ENCODE measurements around the gene GRID2IP.
A peak's percentile ranks its signal among the peaks of the same experiment; 100 is the strongest.
"Not testable (repeated sequence)": the region's sequence is repeated elsewhere in the genome, so short reads cannot be mapped to it uniquely, and the experiment has no call there.

GRID2IP gene

DNA sequence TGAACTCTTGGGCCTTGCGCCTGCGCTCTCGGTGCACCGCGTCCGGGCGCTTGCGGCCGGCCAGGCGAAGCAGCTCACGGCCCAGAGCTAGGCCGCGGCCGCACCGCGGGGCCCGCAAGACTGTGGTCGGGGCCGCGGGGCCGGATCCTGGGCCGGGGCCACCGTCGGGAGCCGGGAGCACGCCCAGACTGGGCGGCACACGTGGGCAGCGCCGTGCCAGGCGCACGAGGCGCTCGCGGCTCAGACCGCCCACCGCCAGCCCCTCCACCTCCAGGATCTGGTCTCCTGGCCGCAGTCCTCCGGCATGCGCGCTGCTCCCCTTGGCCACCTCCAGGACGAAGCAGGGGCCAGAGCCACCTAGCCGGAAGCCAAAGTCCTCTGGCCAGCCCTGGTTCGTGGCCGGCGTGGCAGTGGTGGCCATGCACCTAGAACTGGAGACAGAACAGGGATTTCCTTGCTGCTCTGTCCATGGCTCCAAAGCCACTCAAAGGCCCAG is at the start of gene GRID2IP:
Gene GRID2IP, minus strand, starts transcription at position 446 of the 496 bp plus-strand sequence. Its CDS starts 25 bp downstream, at position 421.
- Histone ChIP-seq H3K9me3 (ENCODE audit: control insufficient read depth, low read length) (no peaks in the 10 kb centered on the region), H3K4me1 (ENCODE audit: control insufficient read depth, insufficient read depth, low read length) (no peaks in the 10 kb centered on the region), H3K36me3 (ENCODE audit: control insufficient read depth, insufficient read depth, low read length) (no peaks in the 10 kb centered on the region), H3K4me3 (ENCODE audit: low read length) (no peak within 1 kb of the TSS), H3K9ac (ENCODE audit: low read length) (no peak within 1 kb of the TSS), H3K27me3 (ENCODE audit: control insufficient read depth, insufficient read depth, low read length) (peaks cover 3% of the 10 kb centered on the region)

DNA sequence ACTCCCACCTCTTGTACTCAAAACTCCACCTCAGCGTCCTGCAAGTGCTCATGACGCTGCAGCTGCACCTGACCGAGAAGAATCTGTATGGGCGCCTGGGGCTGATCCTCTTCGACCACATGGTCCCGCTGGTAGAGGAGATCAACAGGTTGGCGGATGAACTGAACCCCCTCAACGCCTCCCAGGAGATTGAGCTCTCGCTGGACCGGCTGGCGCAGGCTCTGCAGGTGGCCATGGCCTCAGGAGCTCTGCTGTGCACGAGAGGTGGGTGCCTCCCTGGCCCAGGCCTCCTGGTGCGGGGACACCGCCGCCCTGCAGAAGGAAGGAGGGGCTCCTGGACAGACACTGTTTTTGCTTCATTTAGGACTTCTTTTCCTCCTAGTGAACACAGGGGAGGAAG is 48.8 kb upstream of the GRID2IP start:
- Histone ChIP-seq H3K36me3 (ENCODE audit: control insufficient read depth, insufficient read depth, low read length) (peaks cover 5% of the 10 kb centered on the region), H3K9ac (ENCODE audit: low read length) (no peak overlapping the region), H3K4me1 (ENCODE audit: control insufficient read depth, insufficient read depth, low read length) (no peaks in the 10 kb centered on the region), H3K27me3 (ENCODE audit: control insufficient read depth, insufficient read depth, low read length) (no peaks in the 10 kb centered on the region), H3K9me3 (ENCODE audit: control insufficient read depth, low read length) (no peaks in the 10 kb centered on the region), H3K4me3 (ENCODE audit: low read length) (no peak overlapping the region)

DNA sequence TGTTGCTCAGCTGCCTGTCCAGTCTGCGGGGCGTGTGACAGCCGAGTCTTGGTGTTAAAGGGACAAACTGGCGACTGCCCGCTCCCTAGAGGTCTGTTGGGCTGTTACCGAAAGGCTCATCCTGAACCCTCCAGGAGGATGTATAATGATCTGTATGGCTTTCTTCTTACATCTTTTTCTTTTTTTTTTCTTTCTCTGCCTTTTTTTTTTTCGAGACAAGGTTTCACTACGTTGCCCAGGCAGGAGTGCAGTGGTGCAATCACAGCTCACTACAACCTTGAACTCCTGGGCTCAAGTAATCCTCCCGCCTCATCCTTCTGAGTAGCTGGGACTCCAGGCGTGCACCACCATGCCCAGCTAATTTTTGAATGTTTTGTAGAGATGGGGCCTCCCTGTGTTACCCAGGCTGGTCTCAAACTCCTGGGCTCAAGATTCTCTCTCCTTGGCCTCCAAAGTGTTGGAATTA is 39.4 kb upstream of the GRID2IP start:
- Histone ChIP-seq H3K4me1 (ENCODE audit: control insufficient read depth, insufficient read depth, low read length) (peaks cover 11% of the 10 kb centered on the region), H3K4me3 (ENCODE audit: low read length) (peak overlapping the region; percentile 63), H3K27me3 (ENCODE audit: control insufficient read depth, insufficient read depth, low read length) (no peaks in the 10 kb centered on the region), H3K9me3 (ENCODE audit: control insufficient read depth, low read length) (no peaks in the 10 kb centered on the region), H3K9ac (ENCODE audit: low read length) (peak overlapping the region; percentile 77), H3K36me3 (ENCODE audit: control insufficient read depth, insufficient read depth, low read length) (peaks cover 4% of the 10 kb centered on the region)

DNA sequence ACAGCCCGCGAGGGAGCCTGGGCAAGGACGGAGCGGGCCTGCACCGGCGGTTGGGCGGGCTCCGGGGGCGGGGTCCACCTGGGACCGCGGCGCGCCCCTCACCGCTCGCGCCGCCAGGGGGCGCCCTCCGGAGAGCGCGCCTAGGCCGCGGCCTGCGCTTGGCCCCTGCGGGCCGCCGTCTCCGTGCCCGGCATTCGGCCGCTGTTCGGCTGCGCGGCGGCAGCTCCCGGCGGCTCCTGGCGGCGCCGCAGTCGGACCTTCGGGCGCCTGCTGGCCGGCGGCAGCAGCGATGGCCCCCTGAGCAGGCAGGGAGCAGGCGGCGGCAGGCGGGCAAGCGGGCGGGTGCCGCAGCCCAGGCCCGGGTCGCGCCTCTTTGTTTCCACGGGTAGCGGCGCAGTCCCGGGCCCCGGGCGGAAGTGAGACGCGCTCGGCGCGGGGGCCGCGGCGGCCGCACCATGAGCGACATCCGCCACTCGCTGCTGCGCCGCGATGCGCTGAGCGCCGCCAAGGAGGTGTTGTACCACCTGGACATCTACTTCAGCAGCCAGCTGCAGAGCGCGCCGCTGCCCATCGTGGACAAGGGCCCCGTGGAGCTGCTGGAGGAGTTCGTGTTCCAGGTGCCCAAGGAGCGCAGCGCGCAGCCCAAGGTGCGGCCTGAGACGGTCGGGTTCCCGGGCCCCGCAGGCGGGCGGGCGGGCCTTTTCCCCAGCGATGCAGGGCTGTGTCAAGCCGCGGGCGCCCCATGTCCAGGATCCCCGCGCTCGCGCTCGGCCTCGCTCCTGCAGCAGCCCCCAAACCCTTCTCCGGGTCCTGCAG is 38.8 kb upstream of the GRID2IP start, which contains the start of gene INTS15:
Gene INTS15, plus strand, starts transcription at position 193 of the 816 bp plus-strand sequence. Its CDS starts 263 bp downstream, at position 456.
- no peaks in the 10 kb centered on the region for H3K27me3 ChIP-seq (ENCODE audit: control insufficient read depth, insufficient read depth, low read length)
- peaks cover 11% of the 10 kb centered on the region for H3K4me1 ChIP-seq (ENCODE audit: control insufficient read depth, insufficient read depth, low read length)
- peaks cover 4% of the 10 kb centered on the region for H3K36me3 ChIP-seq (ENCODE audit: control insufficient read depth, insufficient read depth, low read length)
- H3K9me3 ChIP-seq (ENCODE audit: control insufficient read depth, low read length) = no peaks in the 10 kb centered on the region
- peak within 1 kb of the TSS; percentile 63 for H3K4me3 ChIP-seq (ENCODE audit: low read length)
- H3K9ac ChIP-seq (ENCODE audit: low read length) = peak within 1 kb of the TSS; percentile 77

DNA sequence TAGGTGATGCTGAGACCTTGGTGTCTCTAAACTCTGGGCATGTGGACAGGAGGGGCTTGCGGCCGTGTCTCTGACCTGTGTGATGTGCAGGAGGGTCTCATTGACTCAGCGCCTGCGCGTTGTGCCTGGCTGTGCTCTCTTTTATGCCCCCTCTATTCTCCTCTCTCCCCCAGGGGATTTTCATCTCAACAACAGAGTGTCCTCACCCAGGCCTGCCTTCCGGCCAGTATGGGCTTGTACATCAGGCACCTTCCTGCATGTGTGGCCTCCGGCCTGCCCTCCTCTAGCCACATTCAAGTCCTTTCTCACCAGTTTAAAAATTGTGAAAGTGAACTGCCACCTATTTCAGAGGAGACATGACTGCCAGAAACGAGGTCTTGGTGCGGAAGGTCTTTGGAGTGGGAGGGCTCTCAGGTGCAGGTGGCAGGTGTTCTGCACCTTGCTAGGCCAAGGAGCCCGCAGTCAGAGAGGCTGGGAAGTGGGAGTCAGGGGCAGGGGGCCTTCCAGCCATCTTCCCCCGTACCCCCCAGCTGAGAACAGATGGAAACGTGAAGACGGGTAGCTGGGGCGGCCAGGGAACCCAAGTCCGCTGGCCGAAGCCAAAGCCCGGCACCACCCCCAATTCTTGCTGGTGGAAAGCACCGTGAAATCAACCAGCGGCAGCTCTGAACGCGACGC is 38.0 kb upstream of the GRID2IP start:
- no peak overlapping the region for H3K9ac ChIP-seq (ENCODE audit: low read length)
- peaks cover 11% of the 10 kb centered on the region for H3K4me1 ChIP-seq (ENCODE audit: control insufficient read depth, insufficient read depth, low read length)
- peaks cover 4% of the 10 kb centered on the region for H3K36me3 ChIP-seq (ENCODE audit: control insufficient read depth, insufficient read depth, low read length)
- H3K4me3 ChIP-seq (ENCODE audit: low read length) = no peak overlapping the region
- no peaks in the 10 kb centered on the region for H3K27me3 ChIP-seq (ENCODE audit: control insufficient read depth, insufficient read depth, low read length)
- H3K9me3 ChIP-seq (ENCODE audit: control insufficient read depth, low read length) = no peaks in the 10 kb centered on the region

DNA sequence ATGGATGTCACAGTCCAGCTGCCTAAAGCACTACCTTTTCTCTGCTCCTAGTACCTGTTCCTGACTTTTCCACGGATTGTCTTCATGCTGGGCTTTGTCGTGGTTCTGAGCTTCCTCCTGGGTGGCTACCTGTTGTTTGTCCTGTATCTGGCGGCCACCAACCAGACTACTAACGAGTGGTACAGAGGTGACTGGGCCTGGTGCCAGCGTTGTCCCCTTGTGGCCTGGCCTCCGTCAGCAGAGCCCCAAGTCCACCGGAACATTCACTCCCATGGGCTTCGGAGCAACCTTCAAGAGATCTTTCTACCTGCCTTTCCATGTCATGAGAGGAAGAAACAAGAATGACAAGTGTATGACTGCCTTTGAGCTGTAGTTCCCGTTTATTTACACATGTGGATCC is 37.3 kb upstream of the GRID2IP start:
- no peaks in the 10 kb centered on the region for H3K9me3 ChIP-seq (ENCODE audit: control insufficient read depth, low read length)
- no peak overlapping the region for H3K9ac ChIP-seq (ENCODE audit: low read length)
- peaks cover 11% of the 10 kb centered on the region for H3K4me1 ChIP-seq (ENCODE audit: control insufficient read depth, insufficient read depth, low read length)
- H3K4me3 ChIP-seq (ENCODE audit: low read length) = no peak overlapping the region
- H3K27me3 ChIP-seq (ENCODE audit: control insufficient read depth, insufficient read depth, low read length) = no peaks in the 10 kb centered on the region
- H3K36me3 ChIP-seq (ENCODE audit: control insufficient read depth, insufficient read depth, low read length) = peaks cover 4% of the 10 kb centered on the region

DNA sequence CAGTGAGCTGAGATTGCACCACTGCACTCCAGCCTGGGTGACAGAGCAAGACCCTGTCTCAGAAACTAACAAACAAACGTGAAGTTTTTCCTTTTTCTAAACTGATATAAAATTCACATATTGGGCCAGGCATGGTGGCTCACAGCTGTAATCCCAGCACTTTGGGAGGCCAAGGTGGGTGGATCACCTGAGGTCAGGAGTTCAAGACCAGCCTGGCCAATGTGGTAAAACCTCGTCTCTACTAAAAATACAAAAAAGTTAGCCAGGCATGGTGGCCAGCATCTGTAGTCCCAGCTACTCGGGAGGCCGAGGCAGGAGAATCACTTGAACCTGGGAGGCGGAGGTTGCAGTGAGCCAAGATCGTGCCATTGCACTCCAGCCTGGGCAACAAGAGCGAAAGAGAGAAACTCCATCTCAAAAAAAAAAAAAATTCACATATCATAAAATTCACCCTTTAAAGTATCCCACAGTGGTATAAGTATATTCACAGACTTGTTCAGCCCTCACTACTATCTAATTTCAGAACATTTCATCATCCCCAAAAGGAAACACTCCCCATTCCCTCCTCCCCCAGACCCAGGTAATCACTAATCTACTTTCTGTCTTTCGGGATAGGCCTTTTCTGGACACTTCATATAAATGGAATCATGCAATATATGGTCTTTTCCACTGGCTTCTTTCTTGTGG is 34.6 kb upstream of the GRID2IP start:
- not testable (repeated sequence) for H3K27me3 ChIP-seq (ENCODE audit: control insufficient read depth, insufficient read depth, low read length); H3K36me3 ChIP-seq (ENCODE audit: control insufficient read depth, insufficient read depth, low read length); H3K4me1 ChIP-seq (ENCODE audit: control insufficient read depth, insufficient read depth, low read length)

DNA sequence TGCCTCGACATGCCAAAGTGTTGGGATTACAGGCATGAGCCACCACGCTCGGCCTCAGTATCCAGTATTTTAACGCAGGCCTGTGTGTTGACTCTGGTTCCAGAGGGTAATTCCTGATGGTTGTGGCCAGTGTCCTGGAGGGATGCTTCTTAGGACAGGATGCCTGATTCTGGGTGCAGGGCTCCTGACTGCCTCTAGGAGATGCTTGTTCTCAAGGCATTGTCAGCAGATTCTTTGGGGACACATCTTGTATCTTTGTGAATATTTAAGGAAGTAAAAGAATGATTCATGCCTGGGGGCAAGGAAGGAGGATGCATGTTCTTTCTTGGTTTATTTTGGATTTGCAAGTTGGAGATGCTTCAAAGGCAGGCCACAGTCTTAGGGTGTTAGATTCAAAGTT is 28.2 kb upstream of the GRID2IP start:
- Histone ChIP-seq H3K9me3 (ENCODE audit: control insufficient read depth, low read length) (no peaks in the 10 kb centered on the region), H3K4me3 (ENCODE audit: low read length) (no peak overlapping the region), H3K36me3 (ENCODE audit: control insufficient read depth, insufficient read depth, low read length) (no peaks in the 10 kb centered on the region), H3K9ac (ENCODE audit: low read length) (no peak overlapping the region), H3K4me1 (ENCODE audit: control insufficient read depth, insufficient read depth, low read length) (no peaks in the 10 kb centered on the region), H3K27me3 (ENCODE audit: control insufficient read depth, insufficient read depth, low read length) (no peaks in the 10 kb centered on the region)

More for the DNA sequence above, 34.6 kb upstream of the GRID2IP start:
- H3K9ac ChIP-seq (ENCODE audit: low read length); H3K4me3 ChIP-seq (ENCODE audit: low read length); H3K9me3 ChIP-seq (ENCODE audit: control insufficient read depth, low read length): not testable (repeated sequence)

DNA sequence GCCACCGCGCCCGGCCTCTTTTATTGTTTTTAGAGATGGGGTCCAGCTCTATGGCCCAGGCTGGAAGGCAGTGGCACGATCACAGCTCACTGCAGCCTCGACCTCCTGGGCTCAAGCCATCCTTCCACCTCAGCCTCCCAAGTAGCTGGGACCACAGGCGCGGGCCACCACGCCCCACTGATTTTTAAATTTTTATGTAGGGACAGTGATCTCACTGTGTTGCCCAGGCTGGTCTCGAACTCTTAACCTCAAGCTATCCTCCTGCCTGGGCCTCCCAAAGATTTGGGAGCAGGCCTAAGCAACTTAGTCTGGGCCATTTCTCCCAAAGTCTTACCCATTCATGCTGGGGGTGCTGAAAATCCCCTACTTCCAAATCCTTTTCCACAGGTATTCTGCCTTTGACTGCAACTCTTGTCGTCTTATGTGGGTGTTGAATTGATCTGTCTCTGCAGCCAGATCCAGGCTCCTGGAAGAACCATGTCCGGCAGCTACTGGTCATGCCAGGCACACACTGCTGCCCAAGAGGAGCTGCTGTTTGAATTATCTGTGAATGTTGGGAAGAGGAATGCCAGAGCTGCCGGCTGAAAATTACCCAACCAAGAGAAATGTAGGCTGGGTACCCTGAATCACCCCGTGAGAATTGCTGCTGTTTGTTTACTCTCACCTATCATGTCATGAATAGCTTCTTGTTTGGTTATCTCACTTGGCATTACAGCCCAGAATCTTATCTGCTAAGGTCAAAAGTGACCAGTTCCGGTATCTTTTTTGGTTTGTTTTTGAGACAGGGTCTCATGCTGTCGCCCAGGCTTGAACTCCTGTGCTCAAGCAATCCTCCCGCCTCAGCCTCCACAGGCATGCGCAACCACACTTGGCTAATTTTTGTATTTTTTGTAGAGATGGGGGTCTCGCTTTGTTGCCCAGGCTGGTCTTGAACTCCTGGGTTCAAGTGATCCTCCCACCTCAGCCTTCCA is 27.1 kb upstream of the GRID2IP start:
- no peaks in the 10 kb centered on the region for H3K9me3 ChIP-seq (ENCODE audit: control insufficient read depth, low read length)
- peak overlapping the region; percentile 60 for H3K4me3 ChIP-seq (ENCODE audit: low read length)
- no peak overlapping the region for H3K9ac ChIP-seq (ENCODE audit: low read length)
- no peaks in the 10 kb centered on the region for H3K36me3 ChIP-seq (ENCODE audit: control insufficient read depth, insufficient read depth, low read length)
- no peaks in the 10 kb centered on the region for H3K4me1 ChIP-seq (ENCODE audit: control insufficient read depth, insufficient read depth, low read length)
- no peaks in the 10 kb centered on the region for H3K27me3 ChIP-seq (ENCODE audit: control insufficient read depth, insufficient read depth, low read length)

DNA sequence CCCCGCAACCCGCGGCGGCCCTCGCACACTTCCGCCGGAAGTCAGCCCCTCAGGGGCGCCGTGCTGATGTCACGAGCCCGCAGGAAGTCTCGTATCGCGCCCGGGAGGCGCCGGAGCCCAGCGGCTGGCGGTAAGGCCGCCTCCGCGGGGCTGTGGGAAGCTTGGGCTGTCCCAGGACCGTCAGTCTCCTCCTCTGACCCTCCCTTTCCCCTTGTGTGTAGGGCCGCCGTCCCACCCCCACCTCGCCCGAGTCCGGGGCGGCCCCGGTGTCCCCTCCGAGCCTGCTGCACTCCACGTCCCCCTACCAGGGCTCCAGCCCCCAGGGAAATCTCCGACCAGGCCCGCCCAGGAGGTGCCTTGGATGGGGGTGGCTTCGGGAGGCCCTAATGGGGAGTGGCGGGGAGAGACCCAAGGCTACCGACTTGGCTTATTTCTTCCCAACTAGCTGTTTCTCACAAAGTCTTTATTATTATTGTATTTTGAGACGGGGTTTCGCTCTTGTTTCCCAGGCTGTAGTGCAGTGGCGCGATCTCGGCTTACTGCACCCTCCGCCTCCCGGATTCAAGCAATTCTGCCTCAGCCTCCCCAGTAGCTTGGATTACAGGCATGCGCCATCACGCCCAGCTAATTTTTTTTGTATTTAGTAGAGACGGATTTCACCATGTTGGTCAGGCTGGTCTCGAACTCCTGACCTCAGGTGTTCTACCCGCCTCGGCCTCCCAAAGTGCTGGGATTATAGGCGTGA is 26.3 kb upstream of the GRID2IP start, which contains the start of gene ZDHHC4:
Gene ZDHHC4, plus strand, starts transcription at position 86 of the 745 bp plus-strand sequence. CDS start 3,108 bp downstream, outside the sequence.
- no peaks in the 10 kb centered on the region for H3K9me3 ChIP-seq (ENCODE audit: control insufficient read depth, low read length)
- no peaks in the 10 kb centered on the region for H3K27me3 ChIP-seq (ENCODE audit: control insufficient read depth, insufficient read depth, low read length)

More for the DNA sequence above, 26.3 kb upstream of the GRID2IP start, which contains the start of gene ZDHHC4:
- Histone ChIP-seq H3K36me3 (ENCODE audit: control insufficient read depth, insufficient read depth, low read length) (no peaks in the 10 kb centered on the region), H3K4me1 (ENCODE audit: control insufficient read depth, insufficient read depth, low read length) (no peaks in the 10 kb centered on the region), H3K9ac (ENCODE audit: low read length) (peak within 1 kb of the TSS; percentile 96), H3K4me3 (ENCODE audit: low read length) (peak within 1 kb of the TSS; percentile 60)
